ENCODE measurements around the gene MARCHF3.
"Not testable (repeated sequence)": the region's sequence is repeated elsewhere in the genome, so short reads cannot be mapped to it uniquely, and the experiment has no call there.

Gene MARCHF3

DNA sequence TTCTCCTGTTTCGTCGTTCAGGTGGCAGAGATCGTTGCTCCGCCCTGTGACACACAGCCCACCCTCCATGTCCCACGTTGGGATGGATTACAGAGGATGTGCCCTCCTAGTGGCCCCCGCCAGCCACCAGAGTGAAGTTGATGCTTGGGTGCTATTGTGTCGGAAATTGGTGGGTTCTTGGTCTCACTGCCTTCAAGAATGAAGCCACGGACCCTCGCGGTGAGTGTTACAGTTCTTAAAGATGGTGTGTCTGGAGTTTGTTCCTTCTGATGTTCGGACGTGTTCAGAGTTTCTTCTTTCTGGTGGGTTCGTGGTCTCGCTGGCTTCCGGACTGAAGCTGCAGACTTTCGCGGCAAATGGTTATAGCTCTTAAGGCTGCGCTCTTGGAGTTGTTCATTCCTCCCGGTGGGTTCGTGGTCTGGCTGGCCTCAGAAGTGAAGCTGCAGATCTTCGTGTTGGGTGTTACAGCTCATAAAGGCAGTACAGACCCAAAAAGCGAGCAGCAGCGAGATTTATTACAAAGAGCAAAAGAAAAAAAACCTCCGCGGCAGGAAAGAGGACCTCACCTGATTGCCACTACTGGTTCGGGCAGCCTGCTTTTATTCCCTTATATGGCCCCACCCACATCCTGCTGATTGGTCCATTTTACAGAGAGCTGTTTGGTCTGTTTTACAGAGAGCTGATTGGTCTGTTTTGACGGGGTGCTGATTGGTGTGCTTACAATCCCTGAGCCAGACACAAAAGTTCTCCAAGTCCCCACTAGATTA is 176.6 kb downstream of the MARCHF3 start:
- not testable (repeated sequence) for H3K4me3 ChIP-seq (ENCODE audit: low read depth, low read length)

DNA sequence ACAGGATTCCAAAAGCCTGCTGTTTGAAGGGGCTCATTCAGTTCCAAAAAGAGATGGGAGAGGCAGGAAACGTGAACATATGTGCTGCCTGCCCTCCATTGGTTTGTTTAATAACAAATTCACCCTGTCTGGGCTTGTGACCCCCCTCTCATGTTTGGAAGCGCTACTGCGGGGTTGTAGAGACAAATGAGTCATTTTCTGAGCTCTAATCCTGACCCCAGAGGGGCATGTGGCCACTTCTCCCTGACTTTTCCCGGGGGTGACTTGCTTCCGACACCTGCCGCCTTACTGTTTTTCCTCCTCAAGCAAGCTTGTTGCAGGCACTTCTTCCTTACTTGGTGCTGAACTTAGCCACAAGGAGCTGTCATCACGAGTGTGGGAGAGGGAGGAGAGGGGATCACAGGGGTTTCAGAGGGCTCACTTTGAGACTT is 177.5 kb downstream of the MARCHF3 start:
- H3K4me3 ChIP-seq (ENCODE audit: low read depth, low read length): no peak overlapping the region

DNA sequence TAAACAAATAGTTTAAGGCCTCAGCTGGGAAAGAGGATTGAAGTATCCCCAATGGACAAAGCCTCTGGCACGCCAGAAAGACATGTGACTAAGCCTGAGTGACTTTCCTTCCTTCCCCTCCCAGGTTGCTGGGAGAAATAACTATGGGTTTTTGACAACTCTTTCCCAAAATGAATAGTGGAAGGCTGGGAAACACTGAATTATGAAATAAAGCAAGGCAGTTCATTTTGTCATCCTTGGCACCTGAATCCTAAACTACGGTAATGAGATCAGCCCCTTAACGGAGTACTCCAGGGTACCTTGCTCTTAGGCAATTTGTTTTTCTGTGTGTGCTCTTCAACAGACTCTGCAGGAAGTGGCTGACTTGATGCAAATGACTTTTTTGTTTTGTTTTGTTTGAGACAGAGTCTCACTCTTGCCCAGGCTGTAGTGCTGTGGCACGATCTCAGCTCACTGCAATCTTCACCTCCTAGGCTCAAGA is 178.2 kb downstream of the MARCHF3 start:
- H3K4me3 ChIP-seq (ENCODE audit: low read depth, low read length): no peak overlapping the region

DNA sequence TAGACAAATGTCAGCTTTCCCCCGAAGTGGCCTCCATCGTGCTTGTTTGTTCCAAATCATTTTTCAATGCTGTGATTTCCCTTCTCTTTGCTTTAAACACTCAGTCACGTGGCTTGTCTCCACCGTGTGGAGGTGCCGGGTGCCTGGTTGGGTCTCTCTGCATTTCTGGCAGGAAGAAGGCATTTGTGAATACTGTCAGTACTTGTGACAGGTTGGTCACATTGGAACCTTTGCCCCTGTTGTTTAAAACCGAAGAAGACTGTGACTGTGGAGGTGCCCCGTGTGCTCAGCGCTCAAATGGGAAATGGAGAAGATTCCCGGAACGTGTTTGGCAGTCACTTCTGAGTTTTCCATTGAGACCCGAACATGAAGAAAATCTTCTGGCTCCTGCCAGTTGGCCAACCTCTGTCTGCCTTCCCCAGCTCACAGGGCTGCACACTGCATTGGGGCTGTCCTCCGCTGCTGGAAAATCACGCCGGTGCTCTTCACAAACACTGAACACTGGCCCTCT is 178.8 kb downstream of the MARCHF3 start:
- no peak overlapping the region for H3K4me3 ChIP-seq (ENCODE audit: low read depth, low read length)

DNA sequence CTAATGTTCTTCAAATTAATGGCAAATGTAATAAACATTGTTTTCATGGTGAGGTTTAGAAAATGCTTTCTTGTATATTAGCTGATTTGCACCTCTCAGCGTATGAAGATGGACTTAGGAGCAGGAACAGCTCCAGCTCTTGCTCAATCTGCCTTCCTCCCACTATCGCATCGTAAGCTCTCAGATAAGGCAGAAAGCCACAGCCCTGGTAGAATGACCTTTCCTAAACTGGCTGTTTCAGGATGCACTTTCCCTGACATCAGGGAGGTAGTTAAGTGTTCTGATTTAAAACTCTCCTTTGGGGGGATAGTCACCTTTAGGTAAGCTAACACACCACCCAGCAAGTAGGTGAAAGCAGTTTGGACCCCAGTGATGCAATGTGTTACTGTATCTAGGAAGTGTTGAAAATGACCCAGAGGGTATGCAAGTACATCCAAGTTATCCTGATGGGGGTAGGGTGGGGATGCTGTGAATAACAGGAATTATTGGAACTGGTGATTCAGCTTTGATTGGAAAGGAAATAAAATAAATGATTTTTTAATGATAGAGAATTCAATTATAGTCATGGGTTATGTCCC is 181.2 kb downstream of the MARCHF3 start:
- no peak overlapping the region for H3K4me3 ChIP-seq (ENCODE audit: low read depth, low read length)

DNA sequence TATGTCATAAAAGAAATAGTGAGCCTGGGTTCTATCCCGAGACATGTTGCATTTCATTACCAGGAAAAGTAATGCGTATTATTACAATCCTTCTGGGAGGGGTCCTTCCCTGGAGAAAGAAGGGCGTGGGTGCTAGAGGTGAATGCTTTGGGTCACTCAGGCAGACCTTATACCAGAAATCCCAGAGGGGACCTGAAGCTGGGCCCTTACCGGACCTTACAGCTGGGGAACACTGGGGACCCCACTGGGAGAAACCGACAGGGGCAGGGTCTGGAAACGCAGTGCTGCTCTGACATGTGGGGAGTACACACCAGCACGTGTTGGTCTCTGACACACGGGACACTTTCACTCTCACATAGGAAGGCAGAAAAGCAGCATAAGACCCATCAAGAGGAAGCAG is 182.1 kb downstream of the MARCHF3 start:
- H3K4me3 ChIP-seq (ENCODE audit: low read depth, low read length): no peak overlapping the region

DNA sequence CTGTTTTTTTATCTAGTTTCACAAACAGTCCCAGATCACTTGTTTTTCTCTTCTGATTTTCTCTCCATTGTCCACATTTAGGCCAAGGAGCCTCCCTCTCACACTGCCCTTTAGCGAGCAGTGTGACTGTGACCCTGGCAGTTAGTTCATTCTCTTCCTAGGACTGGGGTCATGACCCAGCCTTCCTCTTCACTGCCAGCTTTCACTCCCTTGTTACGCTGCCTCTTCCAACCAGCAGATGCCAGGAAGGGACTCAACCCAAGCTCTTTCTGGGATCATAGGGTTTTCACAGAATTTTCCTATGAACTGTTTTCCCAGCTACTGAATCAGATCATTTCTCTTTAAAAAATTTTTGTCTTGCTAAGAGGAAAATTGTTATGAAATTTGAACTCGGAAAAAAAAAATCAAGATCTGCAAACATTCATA is 182.5 kb downstream of the MARCHF3 start:
- H3K4me3 ChIP-seq (ENCODE audit: low read depth, low read length): no peak overlapping the region

DNA sequence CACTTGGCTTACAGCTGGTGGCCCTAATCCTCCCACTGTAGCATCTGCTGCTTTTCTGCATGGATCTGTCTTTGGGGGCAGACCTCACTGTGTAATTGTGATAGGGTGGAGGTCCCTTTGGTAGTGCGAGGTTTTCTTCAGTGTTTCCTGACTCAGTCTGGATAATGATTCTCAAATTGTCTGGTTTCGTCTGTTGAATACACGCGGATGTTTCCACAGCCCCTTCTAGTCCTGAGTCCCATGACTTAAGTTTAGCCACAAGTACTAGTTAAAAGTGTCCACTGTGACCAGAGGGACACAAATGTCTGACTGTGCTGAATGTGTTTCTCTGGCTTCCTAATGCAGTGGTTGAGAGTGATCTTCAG is 182.9 kb downstream of the MARCHF3 start:
- no peak overlapping the region for H3K4me3 ChIP-seq (ENCODE audit: low read depth, low read length)

DNA sequence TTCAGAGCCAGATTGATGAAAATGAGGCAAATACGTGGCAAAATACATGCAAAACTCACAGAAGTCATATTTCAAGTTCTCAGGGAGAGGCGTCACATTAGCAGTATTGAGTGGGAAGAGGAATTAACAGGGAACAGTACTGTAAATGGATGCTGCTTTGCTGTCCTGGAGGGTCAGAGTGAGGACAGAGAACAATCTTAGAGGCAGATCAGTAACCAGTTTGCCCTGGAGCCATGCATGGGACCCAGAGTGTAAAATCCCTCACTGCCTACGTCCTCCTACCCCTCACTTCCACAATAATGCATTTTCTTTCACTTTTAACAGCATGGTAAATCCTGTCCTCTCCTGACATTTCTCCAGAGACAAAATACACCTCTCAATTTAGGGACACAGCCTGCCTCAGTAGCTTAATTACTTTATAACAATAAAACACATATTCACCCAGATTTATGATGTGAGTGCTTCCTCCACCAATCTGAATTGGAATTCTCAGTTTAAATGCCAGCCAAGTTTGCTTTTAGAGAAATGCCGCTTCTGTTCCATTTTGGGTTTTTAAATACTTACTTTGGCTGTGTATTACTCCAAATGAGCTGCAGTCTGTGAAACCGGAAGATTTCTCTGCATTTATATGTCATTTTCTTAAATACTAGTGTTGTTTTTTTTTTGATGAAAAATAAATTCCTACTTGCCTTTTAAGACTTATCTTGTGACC is 183.5 kb downstream of the MARCHF3 start:
- H3K4me3 ChIP-seq (ENCODE audit: low read depth, low read length): no peak overlapping the region

DNA sequence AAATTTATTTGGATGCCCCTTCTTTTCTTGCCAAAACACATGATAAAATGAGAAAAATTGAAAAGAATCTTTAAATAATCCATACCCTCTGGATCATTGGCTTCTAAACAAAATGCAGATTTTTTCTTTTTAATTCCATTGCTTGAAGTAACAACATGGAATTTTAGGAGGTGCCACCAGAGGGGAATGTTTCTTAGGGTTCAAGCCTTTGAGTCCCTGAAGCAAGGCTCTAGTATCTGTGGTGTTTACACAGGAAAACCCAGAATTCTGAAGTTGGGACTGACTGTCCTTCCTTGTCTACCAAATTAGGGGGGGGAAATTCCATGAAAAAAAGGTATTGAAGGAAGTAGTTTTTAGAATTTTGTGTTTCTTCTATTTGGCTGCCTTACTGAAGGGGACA is 184.0 kb downstream of the MARCHF3 start:
- H3K4me3 ChIP-seq (ENCODE audit: low read depth, low read length): no peak overlapping the region

DNA sequence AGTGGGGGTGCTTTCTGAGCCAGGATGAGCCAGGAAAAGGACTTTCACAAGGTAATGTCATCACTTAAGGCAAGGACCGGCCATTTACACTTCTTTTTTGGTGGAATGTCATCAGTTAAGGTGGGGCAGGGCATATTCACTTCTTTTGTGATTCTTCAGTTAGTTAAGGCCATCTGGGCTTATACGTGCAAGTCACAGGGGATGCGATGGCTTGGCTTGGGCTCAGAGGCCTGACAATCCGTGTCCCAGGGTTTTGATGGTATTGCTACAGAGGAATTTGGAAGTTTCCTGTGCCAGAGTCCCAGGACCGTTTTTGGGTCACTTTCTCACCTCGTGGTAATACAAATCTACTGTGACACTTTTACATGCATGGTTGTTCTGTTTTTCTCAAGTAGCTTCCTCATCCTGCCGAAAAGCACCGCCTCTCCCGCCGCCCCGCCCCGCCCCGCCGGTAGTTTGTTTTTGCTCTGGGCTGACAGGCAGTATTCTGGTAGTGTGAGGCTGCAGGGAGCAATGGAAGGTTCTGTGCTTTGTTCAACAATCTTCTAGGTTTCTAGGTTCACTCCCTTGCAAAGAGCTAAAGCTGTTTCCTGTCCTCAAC is 184.8 kb downstream of the MARCHF3 start:
- not testable (repeated sequence) for H3K4me3 ChIP-seq (ENCODE audit: low read depth, low read length)

DNA sequence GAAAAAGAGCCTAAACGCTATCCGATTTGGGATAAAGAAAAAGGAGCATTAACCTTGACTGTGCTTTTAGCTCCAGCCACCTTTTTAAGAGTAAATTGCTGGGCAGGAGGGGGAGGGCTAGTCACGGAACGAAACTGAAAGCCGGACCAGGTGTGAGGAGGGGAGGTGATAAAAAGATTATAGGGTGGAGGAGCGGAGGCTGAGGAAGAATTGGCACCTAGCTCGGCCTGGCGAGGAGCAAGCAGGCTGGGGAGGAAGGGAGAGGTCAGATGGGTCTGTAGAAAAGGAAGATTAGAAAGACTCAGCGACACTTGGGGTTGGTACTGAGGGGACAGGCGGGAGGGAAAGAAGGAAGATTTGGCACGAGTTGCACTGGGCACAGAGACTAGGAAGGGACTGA is 187.0 kb downstream of the MARCHF3 start:
- H3K4me3 ChIP-seq (ENCODE audit: low read depth, low read length): peak overlapping the region; percentile 20

DNA sequence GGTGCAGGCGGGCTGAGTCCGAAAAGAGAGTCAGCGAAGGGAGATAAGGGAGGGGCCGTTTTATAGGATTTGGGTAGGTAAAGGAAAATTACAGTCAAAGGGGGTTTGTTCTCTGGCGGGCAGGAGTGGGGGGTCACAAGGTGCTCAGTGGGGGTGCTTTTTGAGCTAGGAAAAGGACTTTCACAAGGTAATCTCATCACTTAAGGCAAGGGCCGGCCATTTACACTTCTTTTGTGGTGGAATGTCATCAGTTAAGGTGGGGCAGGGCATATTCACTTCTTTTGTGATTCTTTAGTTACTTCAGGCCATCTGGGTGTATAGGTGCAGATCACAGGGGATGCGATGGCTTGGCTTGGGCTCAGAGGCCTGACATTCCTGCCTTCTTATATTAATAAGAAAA is 191.0 kb downstream of the MARCHF3 start:
- not testable (repeated sequence) for H3K4me3 ChIP-seq (ENCODE audit: low read depth, low read length)

DNA sequence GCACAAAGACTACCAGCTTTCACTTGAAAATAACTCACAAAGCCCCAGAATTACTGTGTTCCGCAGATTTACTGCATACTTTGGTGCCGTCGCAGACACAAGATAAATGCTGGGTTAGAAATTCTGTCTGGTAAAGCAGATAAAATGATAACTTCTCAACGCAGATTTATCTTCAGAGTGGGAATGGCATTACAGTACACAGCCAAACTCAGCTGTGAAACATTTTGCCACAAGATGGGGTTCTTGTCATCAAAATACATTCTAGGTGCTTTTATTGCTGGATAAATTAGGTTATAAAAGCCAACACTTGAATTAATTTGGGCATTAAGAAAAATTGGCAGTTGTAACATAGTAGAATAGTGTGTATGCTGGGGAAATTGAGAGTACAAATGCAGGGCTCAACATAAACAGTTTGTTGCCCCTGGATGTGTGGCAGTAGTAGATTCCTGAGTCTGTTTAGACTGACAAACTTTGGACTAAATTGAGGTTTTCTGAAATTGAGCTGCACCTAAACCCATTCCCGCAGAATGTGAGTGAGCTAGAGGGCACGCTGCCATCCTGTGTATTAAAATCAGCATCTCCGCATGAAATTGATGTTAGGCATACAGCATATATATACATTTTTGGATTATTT is 192.3 kb downstream of the MARCHF3 start:
- no peak overlapping the region for H3K4me3 ChIP-seq (ENCODE audit: low read depth, low read length)

DNA sequence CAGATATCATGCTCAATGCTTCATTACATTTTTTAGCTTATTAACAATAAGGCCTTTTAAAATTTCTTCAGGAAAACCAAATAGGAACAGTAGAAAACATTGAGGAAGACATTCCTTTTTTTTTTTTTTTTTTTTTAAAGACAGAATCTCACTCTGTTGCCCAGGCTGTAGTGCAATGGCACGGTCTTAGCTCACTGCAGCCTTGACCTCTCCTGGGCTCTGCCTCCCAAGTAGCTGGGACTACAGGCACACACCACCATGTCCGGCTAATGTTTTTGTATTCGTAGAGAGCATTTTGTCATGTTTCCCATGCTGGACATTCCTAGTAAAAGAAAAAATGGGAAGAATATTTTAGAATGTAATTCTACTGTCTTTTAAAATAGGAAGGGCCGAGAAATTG is 193.1 kb downstream of the MARCHF3 start:
- no peak overlapping the region for H3K4me3 ChIP-seq (ENCODE audit: low read depth, low read length)

DNA sequence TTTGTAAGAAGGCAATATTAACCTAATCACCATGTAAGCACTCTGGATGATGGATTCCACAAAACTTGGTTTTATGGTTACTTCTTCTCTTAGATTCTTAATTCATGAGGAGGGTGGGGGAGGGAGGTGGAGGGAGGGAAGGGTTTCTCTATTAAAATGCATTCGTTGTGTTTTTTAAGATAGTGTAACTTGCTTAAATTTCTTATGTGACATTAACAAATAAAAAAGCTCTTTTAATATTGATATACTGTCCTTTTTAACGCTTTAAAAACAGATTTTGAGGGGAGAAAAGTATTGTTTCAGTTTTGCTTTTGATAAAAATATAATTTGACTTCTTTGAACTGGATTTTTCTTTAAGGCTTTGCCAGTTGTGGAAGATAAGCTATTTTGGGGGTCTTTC is 193.6 kb downstream of the MARCHF3 start:
- H3K4me3 ChIP-seq (ENCODE audit: low read depth, low read length): no peak overlapping the region

DNA sequence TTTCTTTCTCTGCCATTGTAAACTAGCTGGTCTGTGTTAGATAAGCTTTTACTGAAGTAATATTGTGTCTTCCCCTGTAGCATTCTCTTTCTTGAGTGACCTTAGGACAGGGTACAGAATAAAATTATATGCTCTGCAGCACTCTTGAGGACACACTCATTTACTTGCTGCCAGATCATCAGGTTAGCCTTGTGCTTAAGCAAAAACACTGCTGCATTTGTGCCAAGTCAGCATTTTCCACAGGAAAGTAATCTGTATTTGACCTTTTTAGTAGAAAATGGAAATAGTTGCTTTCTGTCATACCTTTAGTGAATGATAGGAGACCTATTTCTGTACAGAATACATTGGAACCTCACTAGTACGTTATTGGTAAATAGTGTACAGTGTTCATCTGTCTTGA is 199.2 kb downstream of the MARCHF3 start:
- no peak overlapping the region for H3K4me3 ChIP-seq (ENCODE audit: low read depth, low read length)

DNA sequence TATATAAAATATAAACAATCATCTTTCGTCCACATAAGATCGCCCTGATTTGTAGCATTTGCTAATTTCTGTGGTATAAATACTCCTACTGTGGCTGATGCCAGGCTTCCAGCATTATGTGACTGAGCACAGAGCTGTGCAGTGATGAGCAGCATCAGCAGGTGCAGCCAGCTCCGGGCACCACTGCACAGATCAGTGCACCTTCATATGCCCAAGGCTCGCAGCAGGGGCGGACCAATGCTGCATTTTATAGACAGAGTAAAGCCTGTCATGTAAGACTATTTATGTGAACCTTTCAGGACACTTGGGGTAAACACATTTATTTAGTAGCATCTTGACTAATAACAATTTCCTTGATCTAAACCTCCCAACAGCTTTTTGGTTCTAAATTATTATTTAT is 200.3 kb downstream of the MARCHF3 start:
- H3K4me3 ChIP-seq (ENCODE audit: low read depth, low read length): no peak overlapping the region

DNA sequence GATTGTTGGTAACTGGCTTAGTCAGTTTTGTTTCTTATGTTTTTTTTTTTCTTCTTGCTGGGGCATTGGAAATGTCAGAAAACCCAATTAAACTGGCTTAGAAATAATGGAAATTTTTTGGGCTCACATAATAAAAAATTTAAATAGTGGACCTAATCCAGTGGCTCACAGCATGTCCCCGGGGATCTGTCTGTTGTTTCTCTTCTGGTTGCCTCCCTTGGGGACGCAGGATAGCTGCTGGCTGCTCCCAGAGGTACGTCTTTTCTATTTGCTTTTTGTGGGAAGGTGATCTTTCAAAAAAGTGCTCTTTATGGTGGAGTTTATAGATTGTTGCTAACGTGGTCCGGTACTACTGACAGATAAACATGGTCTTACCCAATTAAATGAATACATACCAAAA is 201.3 kb downstream of the MARCHF3 start:
- H3K4me3 ChIP-seq (ENCODE audit: low read depth, low read length): no peak overlapping the region

DNA sequence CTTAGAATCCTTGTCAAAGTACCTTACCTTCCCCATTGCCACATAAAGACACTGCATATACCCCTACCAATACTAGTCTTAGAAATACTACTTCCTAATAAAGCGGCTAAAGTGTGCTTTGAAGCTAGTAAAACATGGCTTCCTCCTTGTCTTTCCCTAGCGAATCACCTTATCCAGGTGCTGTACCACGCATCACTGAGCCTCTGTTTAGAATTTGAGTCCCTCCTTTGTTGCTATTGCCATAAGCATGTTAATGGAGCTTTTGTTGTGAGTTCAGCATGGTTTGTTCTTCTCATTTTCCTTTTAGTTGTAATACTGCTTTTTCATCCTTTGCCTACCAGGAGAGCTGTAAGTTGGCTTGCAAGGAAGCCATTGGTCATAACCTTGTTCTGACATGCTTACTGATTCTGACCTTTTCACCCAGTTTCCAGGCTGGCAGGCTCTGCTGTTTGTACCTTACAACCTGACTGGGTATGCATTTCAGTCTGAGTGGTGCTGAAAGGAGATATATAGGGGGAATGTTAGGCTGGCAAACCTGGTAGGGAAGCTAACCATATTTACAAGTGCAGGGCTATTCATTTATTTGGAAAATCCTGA is 203.6 kb downstream of the MARCHF3 start:
- H3K4me3 ChIP-seq (ENCODE audit: low read depth, low read length): no peak overlapping the region

DNA sequence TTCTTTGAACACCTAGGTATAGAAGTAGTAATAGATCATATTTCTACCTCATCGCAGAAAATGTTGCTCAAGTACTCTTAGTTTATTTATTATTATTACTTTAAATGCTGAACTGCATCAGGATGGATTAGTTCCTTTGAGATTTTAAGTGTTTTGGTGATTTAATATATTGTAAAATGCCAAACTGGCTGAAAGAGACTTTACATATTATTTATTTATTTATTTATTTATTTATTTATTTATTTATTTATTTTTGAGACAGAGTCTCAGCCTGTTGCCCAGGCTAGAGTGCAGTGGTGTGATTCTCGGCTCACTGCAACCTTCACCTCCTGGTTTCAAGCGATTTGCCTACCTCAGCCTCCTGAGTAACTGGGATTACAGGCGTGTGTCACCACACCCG is 211.1 kb downstream of the MARCHF3 start:
- no peak overlapping the region for H3K4me3 ChIP-seq (ENCODE audit: low read depth, low read length)

Data from iPS-11a (cell line).